Ishikawa (cell line): ENCODE results near the gene PRUNE2.

Experiments
- REST ChIP-seq: IDR thresholded peaks from 2 replicates; pipeline ENCODE4 v1.6.1; 2012; ENCODE audit warnings: low read depth, mild to moderate bottlenecking
- TEAD4 ChIP-seq: IDR thresholded peaks from 2 replicates; pipeline ENCODE4 v1.6.1; 2012

- TF ChIP-seq REST (no peak), TEAD4 (no peak)
These were observed 78.4 kb downstream of the PRUNE2 start for GRCh38 chr9:76827296-76828080.
